K562 (cell line): ENCODE data around the gene PLAAT5. TPM values are rescaled to one million over a fixed set of nuclear protein-coding genes. Genes with fewer than 3 reads are reported as not detected.

ENCODE experiments used
- ATAC-seq: fragments of 200-7000 bp; cut with Tn5 transposase; 3 replicates; pipeline ENCODE4 v1.9.1; 2020; ENCODE audit warnings: moderate library complexity
- BruUV-seq: library from RNA; stranded (reverse); fragments of 400-500 nt; replicated peaks from 2 replicates; lab custom pipeline; 2021; lab: Mats Ljungman, UMichigan
- CTCF ChIA-PET: fragments of 300-600 bp; formaldehyde crosslinking; extraction: SDS; loops from one replicate; lab custom pipeline; 2021; ENCODE audit warnings: low intra/inter-chr PET ratio; lab: Yijun Ruan, JAX
- POLR2A ChIA-PET: fragments of 300-600, 350-650 bp; sonication (Branson Sonifier 250); formaldehyde crosslinking; extraction: SDS; loops from one replicate; lab custom pipeline; 2021; ENCODE audit warnings: antibody characterized with exemption, inconsistent platforms; lab: Yijun Ruan, JAX
- DNase-seq, 4 experiments: peaks; one replicate each; pipeline versions ENCODE4 v3.0.0 to v3.0.0-alpha.2; 2011 to 2018; ENCODE audit warnings: low spot score in 3 of 4, mixed read lengths in 3 of 4; ENCODE audit errors: extremely low read depth in 1 of 4
- FAIRE-seq: peaks from 2 replicates; lab custom pipeline; 2011; peaks lifted over from hg19 to GRCh38; lab: Jason Lieb, UNC
- H2AFZ ChIP-seq: 2 replicates; pipeline ENCODE4 v1.6.0; 2011; ENCODE audit warnings: low read depth, low read length, control low read depth, inconsistent platforms
- H3K27ac ChIP-seq: fragments of 200-600 bp; 3 replicates; pipeline ENCODE4 v1.8.0; 2011; ENCODE audit warnings: low read depth, mild to moderate bottlenecking, control low read depth, inconsistent platforms, low read length, moderate library complexity, mixed read lengths; ENCODE audit errors: extremely low read depth
- H3K27me3 ChIP-seq, 2 experiments: fragments of 300-600 bp in 1 of 2; 2 replicates in 1 of 2; 3 replicates in 1 of 2; pipeline versions ENCODE4 v1.6.0 to v1.8.0; 2011; ENCODE audit warnings: inconsistent platforms in 2 of 2, low read length in 2 of 2, mild to moderate bottlenecking in 1 of 2, mixed read lengths in 1 of 2, moderate library complexity in 1 of 2; ENCODE audit not compliant: control insufficient read depth in 2 of 2, insufficient read depth in 2 of 2
- H3K36me3 ChIP-seq: fragments of 300-600 bp; 3 replicates; pipeline ENCODE4 v1.8.0; 2011; ENCODE audit warnings: mild to moderate bottlenecking, low read length, inconsistent platforms; ENCODE audit not compliant: control insufficient read depth, insufficient read depth
- H3K4me1 ChIP-seq, 2 experiments: fragments of 200-600 bp in 1 of 2; replicated peaks in 1 of 2; 2 replicates in 1 of 2; 3 replicates in 1 of 2; pipeline versions ENCODE4 v1.5.1 to v1.8.0; 2011; ENCODE audit warnings: inconsistent platforms in 2 of 2, low read length in 2 of 2, mild to moderate bottlenecking in 1 of 2, mixed read lengths in 1 of 2, moderate library complexity in 1 of 2; ENCODE audit not compliant: control insufficient read depth in 2 of 2, insufficient read depth in 2 of 2
- H3K4me2 ChIP-seq: 2 replicates; pipeline ENCODE4 v1.6.1; 2011; ENCODE audit warnings: low read length, control low read depth, inconsistent platforms, mixed read lengths; ENCODE audit not compliant: insufficient read depth
- H3K4me3 ChIP-seq: fragments of 200-600 bp; sonication (generic), shearing (Covaris generic); 2 replicates; pipeline ENCODE4 v1.5.1; 2016; ENCODE audit warnings: control low read depth, inconsistent platforms
- H3K79me2 ChIP-seq: fragments of 200-600 bp; 3 replicates; pipeline ENCODE4 v1.8.0; 2011; ENCODE audit warnings: low read length, inconsistent platforms; ENCODE audit not compliant: control insufficient read depth, insufficient read depth
- H3K9ac ChIP-seq, 2 experiments: 2 replicates each; pipeline versions ENCODE4 v1.6.0 to v1.6.1; 2011; ENCODE audit warnings: low read depth in 2 of 2, low read length in 2 of 2, control low read depth in 1 of 2, inconsistent platforms in 1 of 2, mild to moderate bottlenecking in 1 of 2, mixed read lengths in 1 of 2; ENCODE audit not compliant: insufficient read depth in 1 of 2
- H3K9me1 ChIP-seq: one replicate; pipeline ENCODE4 v1.6.0; 2011; ENCODE audit warnings: inconsistent platforms, mild to moderate bottlenecking, low read length, moderate library complexity; ENCODE audit not compliant: control insufficient read depth, insufficient read depth
- H3K9me3 ChIP-seq: replicated peaks from 2 replicates; pipeline ENCODE4 v1.5.1; 2011; ENCODE audit warnings: low read depth, low read length, inconsistent platforms; ENCODE audit not compliant: control insufficient read depth, insufficient read depth
- H4K20me1 ChIP-seq: replicated peaks from 2 replicates; pipeline ENCODE4 v1.6.1; 2011; ENCODE audit warnings: low read length, inconsistent platforms, mixed read lengths; ENCODE audit not compliant: control insufficient read depth, insufficient read depth
- RBM34 ChIP-seq: fragments of 200-400 bp; formaldehyde crosslinking; IDR thresholded peaks from 2 replicates; pipeline ENCODE4 v1.6.1; 2018; ENCODE audit warnings: low read length, borderline replicate concordance; ENCODE audit not compliant: insufficient read depth
- RBM39 ChIP-seq: fragments of 200-400 bp; formaldehyde crosslinking; optimal IDR thresholded peaks from 2 replicates; pipeline ENCODE3; 2018; ENCODE audit warnings: low read depth, low read length
- RFX7 ChIP-seq: fragments of 250-450 bp; sonication (Bioruptor Pico); IDR thresholded peaks from 2 replicates; pipeline ENCODE4 v1.5.1; 2021; ENCODE audit warnings: mild to moderate bottlenecking
- TFAM ChIP-seq: fragments of 250-450 bp; sonication (Bioruptor Pico); conservative IDR thresholded peaks from 2 replicates; pipeline ENCODE4 v1.5.0; 2021; ENCODE audit warnings: mild to moderate bottlenecking, moderate library complexity
- TGIF2 ChIP-seq: sonication (generic); formaldehyde crosslinking; IDR thresholded peaks from 2 replicates; pipeline ENCODE4 v1.8.1; 2022; ENCODE audit warnings: mild to moderate bottlenecking, missing genetic modification reagents, moderate library complexity
- TSC22D4 ChIP-seq: fragments of 450-650 bp; IDR thresholded peaks from 2 replicates; pipeline ENCODE4 v1.6.1; 2016; ENCODE audit warnings: missing genetic modification characterization, missing biosample characterization, control low read depth
- U2AF1 ChIP-seq: fragments of 200-400 bp; formaldehyde crosslinking; optimal IDR thresholded peaks from 2 replicates; pipeline ENCODE3; 2017; ENCODE audit warnings: mild to moderate bottlenecking, low read depth, low read length, moderate library complexity
- ZNF253 ChIP-seq: fragments of 250-450 bp; sonication (Bioruptor Pico); conservative IDR thresholded peaks from 2 replicates; pipeline ENCODE4 v1.6.1; 2021; ENCODE audit warnings: mild to moderate bottlenecking
- WGBS: fragments of 100-300 bp; shearing (Covaris generic); methylation state at CpG from one replicate; pipeline ENCODE4 v1.1.6; 2016; ENCODE audit warnings: low coverage, mixed read lengths; ENCODE audit not compliant: insufficient coverage; ENCODE audit errors: missing lambda C conversion rate; 5-methylcytosine and 5-hydroxymethylcytosine counted together
- in situ Hi-C: fragments of 300-500 bp; cut with MboI; formaldehyde crosslinking; loops from 4 replicates; pipeline ENCODE4 v1.15.0; 2018; ENCODE audit warnings: inconsistent platforms, mixed read lengths
- intact Hi-C: fragments of 100-400 bp; cut with micrococcal nuclease; formaldehyde crosslinking; loops from 2 replicates; pipeline ENCODE4 v1.14.2; 2022
- polyA plus RNA-seq, 8 experiments: library from polyadenylated mRNA; depleted of rRNA in 4 of 8; stranded (reverse) in 5 of 8; unstranded in 3 of 8; fragments of >200 nt; fragmentation: Nextera tagmentation in 2 of 8; fragmentation: Illumina TruSeq in 1 of 8; extraction: Ambion mirVana in 2 of 8; extraction: Trizol in 1 of 8; gene quantifications; 2 replicates each; pipeline versions ENCODE4 v1.2.1 to v1.2.3, GENCODE V29; 2011 to 2014; ENCODE audit warnings: inconsistent platforms in 1 of 8, missing spikeins in 1 of 8
- total RNA-seq, 7 experiments: library from RNA; depleted of rRNA in 6 of 7; stranded (reverse); fragments of >200 nt in 6 of 7; fragmentation: Illumina TruSeq in 2 of 7; extraction: Trizol in 2 of 7; gene quantifications; 2 replicates each; pipeline versions ENCODE4 v1.2.1 to v1.2.3, GENCODE V29; 2011 to 2021; ENCODE audit warnings: low replicate concordance in 1 of 7
- TF ChIP-seq, protein P1 (sequence below): IDR thresholded peaks from 3 replicates; pipeline ENCODE4 v1.6.1; 2011; ENCODE audit warnings: borderline replicate concordance, mild to moderate bottlenecking, moderate library complexity; ENCODE audit not compliant: insufficient read length; ENCODE audit errors: extremely low read depth
- TF ChIP-seq, protein P2 (sequence below): fragments of 450-650 bp; IDR thresholded peaks from 2 replicates; pipeline ENCODE4 v1.6.1; 2017; ENCODE audit warnings: antibody characterized with exemption
- TF ChIP-seq, protein P3 (sequence below): fragments of 250-450 bp; sonication (Bioruptor Pico); IDR thresholded peaks from 2 replicates; pipeline ENCODE4 v1.5.0; 2022; ENCODE audit warnings: mild to moderate bottlenecking
- TF ChIP-seq, protein P4 (sequence below): fragments of 450-650 bp; IDR thresholded peaks from 2 replicates; pipeline ENCODE4 v1.7.0; 2016; ENCODE audit warnings: borderline replicate concordance
- TF ChIP-seq, protein P5 (sequence below): fragments of 250-450 bp; sonication (Bioruptor Pico); IDR thresholded peaks from 2 replicates; pipeline ENCODE4 v1.5.0; 2021

The PLAAT5 gene
- total and polyA plus RNA-seq, 9 of the 15 experiments (the other 6 are each of a cell fraction or from before 2014, with no cell fraction given): not detected

DNA sequence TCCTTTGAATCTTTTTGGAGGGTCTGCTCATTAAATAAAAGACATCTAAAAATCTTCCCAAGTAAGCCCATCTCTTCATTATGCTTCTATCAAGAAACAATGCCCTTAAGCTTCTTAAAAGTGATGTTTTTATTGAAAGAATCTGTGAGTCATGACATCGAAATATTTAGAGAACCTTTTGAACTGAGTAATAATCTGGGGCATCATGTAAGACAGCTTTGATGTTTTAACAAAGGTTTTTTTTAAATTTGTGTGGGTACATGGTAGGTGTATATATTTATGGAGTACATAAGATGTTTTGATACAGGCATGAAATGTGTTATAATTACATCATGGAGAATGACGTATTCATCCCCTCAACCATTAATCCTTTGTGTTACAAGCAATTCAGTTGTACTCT lies 46.8 kb downstream of the PLAAT5 start:
- Histone ChIP-seq H3K79me2 (no peaks in the 10 kb centered on the region), H2AFZ (no peak overlapping the region), H3K36me3 (no peaks in the 10 kb centered on the region), H3K4me1 (no peaks in the 10 kb centered on the region), H3K4me3 (no peak overlapping the region), H3K9ac (no peak overlapping the region), H3K27me3 (peaks cover 3 to 5% of the 10 kb centered on the region in 2 experiments; a peak in 3 of 5 replicates), H3K4me2 (no peak overlapping the region), H4K20me1 (no peaks in the 10 kb centered on the region), H3K27ac (no peak overlapping the region), H3K9me3 (no peaks in the 10 kb centered on the region), H3K9me1 (no peaks in the 10 kb centered on the region)
- WGBS: 0% methylated on average over 2 of the region's 2 CpGs
- ChIA-PET CTCF (no interaction called here), POLR2A (interaction anchor here (0.6 kb wide), 1 partner anchor 88 kb away, joined by 4 read pairs; no protein-coding TSS in a partner anchor)
- no peak for DNase-seq
- intact Hi-C loops: no loop called here
- no TSS peak for BruUV-seq
- in situ Hi-C loops: no loop called here
- ATAC-seq: no peak
- no peak for FAIRE-seq
- TF ChIP-seq, protein P1, sequence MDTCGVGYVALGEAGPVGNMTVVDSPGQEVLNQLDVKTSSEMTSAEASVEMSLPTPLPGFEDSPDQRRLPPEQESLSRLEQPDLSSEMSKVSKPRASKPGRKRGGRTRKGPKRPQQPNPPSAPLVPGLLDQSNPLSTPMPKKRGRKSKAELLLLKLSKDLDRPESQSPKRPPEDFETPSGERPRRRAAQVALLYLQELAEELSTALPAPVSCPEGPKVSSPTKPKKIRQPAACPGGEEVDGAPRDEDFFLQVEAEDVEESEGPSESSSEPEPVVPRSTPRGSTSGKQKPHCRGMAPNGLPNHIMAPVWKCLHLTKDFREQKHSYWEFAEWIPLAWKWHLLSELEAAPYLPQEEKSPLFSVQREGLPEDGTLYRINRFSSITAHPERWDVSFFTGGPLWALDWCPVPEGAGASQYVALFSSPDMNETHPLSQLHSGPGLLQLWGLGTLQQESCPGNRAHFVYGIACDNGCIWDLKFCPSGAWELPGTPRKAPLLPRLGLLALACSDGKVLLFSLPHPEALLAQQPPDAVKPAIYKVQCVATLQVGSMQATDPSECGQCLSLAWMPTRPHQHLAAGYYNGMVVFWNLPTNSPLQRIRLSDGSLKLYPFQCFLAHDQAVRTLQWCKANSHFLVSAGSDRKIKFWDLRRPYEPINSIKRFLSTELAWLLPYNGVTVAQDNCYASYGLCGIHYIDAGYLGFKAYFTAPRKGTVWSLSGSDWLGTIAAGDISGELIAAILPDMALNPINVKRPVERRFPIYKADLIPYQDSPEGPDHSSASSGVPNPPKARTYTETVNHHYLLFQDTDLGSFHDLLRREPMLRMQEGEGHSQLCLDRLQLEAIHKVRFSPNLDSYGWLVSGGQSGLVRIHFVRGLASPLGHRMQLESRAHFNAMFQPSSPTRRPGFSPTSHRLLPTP: no peak
- no peak for TF ChIP-seq RBM39
- TF ChIP-seq, protein P2, sequence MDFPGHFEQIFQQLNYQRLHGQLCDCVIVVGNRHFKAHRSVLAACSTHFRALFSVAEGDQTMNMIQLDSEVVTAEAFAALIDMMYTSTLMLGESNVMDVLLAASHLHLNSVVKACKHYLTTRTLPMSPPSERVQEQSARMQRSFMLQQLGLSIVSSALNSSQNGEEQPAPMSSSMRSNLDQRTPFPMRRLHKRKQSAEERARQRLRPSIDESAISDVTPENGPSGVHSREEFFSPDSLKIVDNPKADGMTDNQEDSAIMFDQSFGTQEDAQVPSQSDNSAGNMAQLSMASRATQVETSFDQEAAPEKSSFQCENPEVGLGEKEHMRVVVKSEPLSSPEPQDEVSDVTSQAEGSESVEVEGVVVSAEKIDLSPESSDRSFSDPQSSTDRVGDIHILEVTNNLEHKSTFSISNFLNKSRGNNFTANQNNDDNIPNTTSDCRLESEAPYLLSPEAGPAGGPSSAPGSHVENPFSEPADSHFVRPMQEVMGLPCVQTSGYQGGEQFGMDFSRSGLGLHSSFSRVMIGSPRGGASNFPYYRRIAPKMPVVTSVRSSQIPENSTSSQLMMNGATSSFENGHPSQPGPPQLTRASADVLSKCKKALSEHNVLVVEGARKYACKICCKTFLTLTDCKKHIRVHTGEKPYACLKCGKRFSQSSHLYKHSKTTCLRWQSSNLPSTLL: no peak
- TF ChIP-seq, protein P3, sequence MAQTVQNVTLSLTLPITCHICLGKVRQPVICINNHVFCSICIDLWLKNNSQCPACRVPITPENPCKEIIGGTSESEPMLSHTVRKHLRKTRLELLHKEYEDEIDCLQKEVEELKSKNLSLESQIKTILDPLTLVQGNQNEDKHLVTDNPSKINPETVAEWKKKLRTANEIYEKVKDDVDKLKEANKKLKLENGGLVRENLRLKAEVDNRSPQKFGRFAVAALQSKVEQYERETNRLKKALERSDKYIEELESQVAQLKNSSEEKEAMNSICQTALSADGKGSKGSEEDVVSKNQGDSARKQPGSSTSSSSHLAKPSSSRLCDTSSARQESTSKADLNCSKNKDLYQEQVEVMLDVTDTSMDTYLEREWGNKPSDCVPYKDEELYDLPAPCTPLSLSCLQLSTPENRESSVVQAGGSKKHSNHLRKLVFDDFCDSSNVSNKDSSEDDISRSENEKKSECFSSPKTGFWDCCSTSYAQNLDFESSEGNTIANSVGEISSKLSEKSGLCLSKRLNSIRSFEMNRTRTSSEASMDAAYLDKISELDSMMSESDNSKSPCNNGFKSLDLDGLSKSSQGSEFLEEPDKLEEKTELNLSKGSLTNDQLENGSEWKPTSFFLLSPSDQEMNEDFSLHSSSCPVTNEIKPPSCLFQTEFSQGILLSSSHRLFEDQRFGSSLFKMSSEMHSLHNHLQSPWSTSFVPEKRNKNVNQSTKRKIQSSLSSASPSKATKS (CRISPR knock-in tag): no peak
- no peak for TF ChIP-seq U2AF1
- TF ChIP-seq, protein P4, sequence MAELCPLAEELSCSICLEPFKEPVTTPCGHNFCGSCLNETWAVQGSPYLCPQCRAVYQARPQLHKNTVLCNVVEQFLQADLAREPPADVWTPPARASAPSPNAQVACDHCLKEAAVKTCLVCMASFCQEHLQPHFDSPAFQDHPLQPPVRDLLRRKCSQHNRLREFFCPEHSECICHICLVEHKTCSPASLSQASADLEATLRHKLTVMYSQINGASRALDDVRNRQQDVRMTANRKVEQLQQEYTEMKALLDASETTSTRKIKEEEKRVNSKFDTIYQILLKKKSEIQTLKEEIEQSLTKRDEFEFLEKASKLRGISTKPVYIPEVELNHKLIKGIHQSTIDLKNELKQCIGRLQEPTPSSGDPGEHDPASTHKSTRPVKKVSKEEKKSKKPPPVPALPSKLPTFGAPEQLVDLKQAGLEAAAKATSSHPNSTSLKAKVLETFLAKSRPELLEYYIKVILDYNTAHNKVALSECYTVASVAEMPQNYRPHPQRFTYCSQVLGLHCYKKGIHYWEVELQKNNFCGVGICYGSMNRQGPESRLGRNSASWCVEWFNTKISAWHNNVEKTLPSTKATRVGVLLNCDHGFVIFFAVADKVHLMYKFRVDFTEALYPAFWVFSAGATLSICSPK: no peak
- no peak for TF ChIP-seq TGIF2
- no peak for TF ChIP-seq TSC22D4 (tag)
- TF ChIP-seq, protein P5, sequence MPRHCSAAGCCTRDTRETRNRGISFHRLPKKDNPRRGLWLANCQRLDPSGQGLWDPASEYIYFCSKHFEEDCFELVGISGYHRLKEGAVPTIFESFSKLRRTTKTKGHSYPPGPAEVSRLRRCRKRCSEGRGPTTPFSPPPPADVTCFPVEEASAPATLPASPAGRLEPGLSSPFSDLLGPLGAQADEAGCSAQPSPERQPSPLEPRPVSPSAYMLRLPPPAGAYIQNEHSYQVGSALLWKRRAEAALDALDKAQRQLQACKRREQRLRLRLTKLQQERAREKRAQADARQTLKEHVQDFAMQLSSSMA (CRISPR knock-in tag): no peak
- TF ChIP-seq TFAM (CRISPR knock-in tag): no peak
- TF ChIP-seq RFX7 (CRISPR knock-in tag): no peak
- no peak for TF ChIP-seq ZNF253
- TF ChIP-seq RBM34: no peak
